Keratinocyte (primary cell): ENCODE measurements around the gene SEMA7A.

Experiments
- CTCF ChIP-seq, 3 experiments: IDR thresholded peaks in 1 of 3; conservative IDR thresholded peaks in 1 of 3; optimal IDR thresholded peaks in 1 of 3; 2 replicates in 2 of 3; 3 replicates in 1 of 3; pipeline versions ENCODE3 to v1.5.1; 2011; ENCODE audit warnings: low read length in 3 of 3, mild to moderate bottlenecking in 3 of 3, moderate library complexity in 2 of 3, control low read depth in 1 of 3, inconsistent platforms in 1 of 3; ENCODE audit not compliant: insufficient read depth in 2 of 3; ENCODE audit errors: extremely low read depth in 1 of 3
- EZH2 ChIP-seq: IDR thresholded peaks from one replicate; pipeline ENCODE4 v1.6.1; 2012; ENCODE audit warnings: inconsistent platforms, mild to moderate bottlenecking, low read length, moderate library complexity

DNA sequence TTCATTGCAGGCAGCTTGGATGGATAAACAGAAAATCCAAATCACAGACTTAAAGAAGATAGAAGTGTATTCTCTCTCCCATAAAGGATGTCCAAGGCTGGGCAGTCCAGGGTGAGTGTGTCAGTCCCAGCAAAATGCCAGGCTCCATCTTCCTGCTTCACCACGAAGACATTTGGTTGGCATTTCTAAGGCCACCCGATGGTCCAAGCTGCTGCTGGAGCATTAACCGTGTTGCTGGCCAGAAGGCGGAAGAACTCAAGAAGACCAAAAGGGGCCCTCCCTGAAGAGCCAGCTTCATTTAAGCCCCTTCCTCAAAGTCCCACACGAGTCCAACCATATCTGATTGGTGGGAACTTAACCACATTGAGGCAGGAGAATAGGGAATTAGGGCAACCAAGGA, 63.3 kb downstream of the SEMA7A start:
- TF ChIP-seq CTCF (optimal IDR thresholded peaks at IDR 0.05 in 1 of 3, IDR thresholded peaks at IDR 0.05 in 1 of 3, conservative IDR thresholded peaks at IDR 0.05 in 1 of 3; ENCODE audit: extremely low read depth in 1 of 3, insufficient read depth in 2 of 3, low read length in 3 of 3) (no peak), EZH2 (no peak)
